Adipocyte (in vitro differentiated cells): ENCODE results near the gene TAB2.
A peak's percentile ranks its signal among the peaks of the same experiment; 100 is the strongest.
"Not testable (repeated sequence)": the region's sequence is repeated elsewhere in the genome, so short reads cannot be mapped to it uniquely, and the experiment has no call there.

Source experiments
- DNase-seq: peaks from one replicate; pipeline ENCODE4 v3.0.0-alpha.2; 2015; ENCODE audit warnings: low read depth
- H3K27me3 ChIP-seq: replicated peaks from 2 replicates; pipeline ENCODE4 v1.7.0; 2013; ENCODE audit warnings: mild to moderate bottlenecking, low read length, moderate library complexity; ENCODE audit not compliant: control insufficient read depth, insufficient read depth
- H3K36me3 ChIP-seq: 2 replicates; pipeline ENCODE4 v1.7.0; 2013; ENCODE audit warnings: low read length, mild to moderate bottlenecking, moderate library complexity; ENCODE audit not compliant: control insufficient read depth, insufficient read depth, severe bottlenecking
- H3K4me1 ChIP-seq: 2 replicates; pipeline ENCODE4 v1.7.0; 2013; ENCODE audit warnings: mild to moderate bottlenecking, low read length, moderate library complexity; ENCODE audit not compliant: control insufficient read depth, insufficient read depth
- H3K4me3 ChIP-seq: 2 replicates; pipeline ENCODE4 v1.7.0; 2013; ENCODE audit warnings: mild to moderate bottlenecking, low read length, moderate library complexity
- H3K9ac ChIP-seq: 2 replicates; pipeline ENCODE4 v1.7.0; 2013; ENCODE audit warnings: mild to moderate bottlenecking, low read length, moderate library complexity
- H3K9me3 ChIP-seq: 2 replicates; pipeline ENCODE4 v1.7.0; 2013; ENCODE audit warnings: mild to moderate bottlenecking, low read length, moderate library complexity; ENCODE audit not compliant: control insufficient read depth

Gene TAB2

DNA sequence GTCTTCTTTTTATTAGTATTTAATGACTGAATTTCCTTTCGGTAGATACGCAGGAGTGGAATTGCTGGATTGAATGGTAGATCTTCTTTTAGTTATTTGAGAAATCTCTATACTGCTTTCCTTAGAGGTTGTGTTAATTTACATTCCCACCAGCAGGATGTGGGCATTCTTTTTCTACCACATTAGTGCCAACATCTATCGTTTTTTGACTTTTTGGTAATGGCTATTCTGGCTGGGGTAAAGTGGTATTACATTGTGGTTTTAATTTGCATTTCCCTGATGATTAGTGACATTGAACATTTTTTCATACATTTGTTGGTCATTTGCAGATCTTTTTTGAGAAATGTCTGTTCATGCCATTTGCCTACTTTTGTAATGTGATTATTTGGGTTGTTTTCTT lies 119.7 kb downstream of the TAB2 start:
- H3K27me3 ChIP-seq, result peaks cover 9% of the 10 kb centered on the region
- H3K9me3 ChIP-seq, result no peaks in the 10 kb centered on the region
- H3K36me3 ChIP-seq, result no peaks in the 10 kb centered on the region
- H3K4me1 ChIP-seq, result peaks cover 21% of the 10 kb centered on the region
- no peak for DNase-seq
- H3K4me3 ChIP-seq, result no peak overlapping the region
- H3K9ac ChIP-seq, result no peak overlapping the region

DNA sequence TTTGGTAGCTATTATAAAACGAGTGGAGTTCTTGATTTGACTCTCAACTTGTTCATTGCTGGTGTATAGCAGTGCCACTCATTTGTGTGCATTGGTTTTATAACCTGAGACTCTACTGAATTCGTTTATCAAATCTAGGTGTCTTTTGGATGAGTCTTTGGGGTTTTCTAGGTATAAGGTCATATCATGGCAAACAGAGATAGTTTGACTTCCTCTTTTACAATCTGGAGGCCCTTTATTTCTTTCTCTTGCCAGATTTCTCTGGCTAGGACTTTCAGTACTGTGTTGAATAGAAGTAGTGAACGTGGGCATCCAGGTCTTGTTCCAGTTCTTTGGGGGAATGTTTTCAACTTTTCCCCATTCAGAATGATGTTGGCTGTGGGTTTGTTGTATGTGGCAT lies 121.3 kb downstream of the TAB2 start:
- Histone ChIP-seq H3K4me3 (no peak overlapping the region), H3K9ac (no peak overlapping the region), H3K36me3 (no peaks in the 10 kb centered on the region), H3K9me3 (no peaks in the 10 kb centered on the region), H3K27me3 (peaks cover 9% of the 10 kb centered on the region), H3K4me1 (peaks cover 7% of the 10 kb centered on the region)
- DNase-seq, result no peak

DNA sequence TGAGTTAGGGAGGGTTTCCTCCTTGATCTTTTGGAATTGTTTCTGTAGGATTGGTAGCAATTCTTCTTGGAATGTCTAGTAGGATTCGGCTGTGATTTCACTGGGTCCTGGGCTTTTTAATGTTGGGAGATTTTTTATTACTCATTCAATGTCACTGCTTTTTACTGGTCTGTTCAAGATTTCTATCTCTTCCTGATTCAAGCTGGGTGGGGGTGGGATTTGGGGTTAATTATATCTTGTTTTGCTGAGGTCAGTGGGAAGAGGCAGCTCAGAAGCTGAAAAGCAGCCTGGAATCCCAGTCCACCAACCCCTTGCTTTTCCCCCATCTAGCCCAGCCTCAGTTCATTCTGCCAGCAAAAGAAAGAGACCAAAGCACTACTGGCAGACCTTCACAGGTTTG lies 122.1 kb downstream of the TAB2 start:
- no peak overlapping the region for H3K9ac ChIP-seq
- no peak overlapping the region for H3K4me3 ChIP-seq
- H3K36me3 ChIP-seq, result no peaks in the 10 kb centered on the region

DNA sequence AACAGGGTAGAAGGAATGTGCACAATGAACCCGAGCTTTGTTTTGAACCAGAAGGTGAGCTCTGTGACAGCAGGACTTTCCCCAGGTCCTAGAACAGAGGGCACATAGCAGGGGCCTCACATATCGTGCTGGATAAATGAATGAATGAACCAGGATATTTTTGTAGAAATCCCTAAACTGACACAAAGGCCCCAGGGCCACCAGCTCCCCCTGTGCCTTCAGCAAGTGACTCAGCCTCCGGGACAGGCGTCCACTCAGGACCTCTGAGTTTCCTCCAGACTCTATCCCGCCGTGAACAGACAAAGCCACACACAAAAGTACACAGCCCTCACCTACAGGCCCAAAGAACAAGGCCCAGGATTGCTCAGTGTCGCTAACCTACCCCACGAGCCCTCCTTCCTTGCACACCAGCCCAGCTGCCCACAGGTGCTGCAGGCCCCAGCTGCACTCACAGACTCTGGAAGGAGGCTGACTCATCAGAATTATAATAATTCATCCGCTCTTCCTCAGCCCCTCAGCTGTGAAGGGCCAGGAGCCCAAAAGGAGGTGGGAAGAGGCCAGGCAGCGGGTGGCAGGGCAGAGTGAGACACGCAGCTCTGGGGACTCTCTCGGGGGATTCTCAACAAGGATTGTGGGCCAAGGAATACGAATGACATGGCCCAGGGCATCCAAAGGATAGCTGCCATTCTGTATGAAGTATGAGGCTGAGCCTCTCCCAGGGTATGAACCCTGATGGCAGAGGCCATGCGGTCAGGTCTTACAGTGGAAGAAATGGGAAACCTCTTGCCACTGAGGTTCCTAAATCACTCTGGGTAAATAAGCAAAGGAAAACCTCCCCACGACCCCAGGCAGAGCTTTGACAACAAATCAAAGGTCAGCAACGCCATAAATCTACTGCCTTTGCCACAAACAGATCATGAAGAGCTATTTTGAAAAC lies 123.5 kb downstream of the TAB2 start:
- Histone ChIP-seq H3K27me3 (peaks cover 9% of the 10 kb centered on the region), H3K4me1 (no peaks in the 10 kb centered on the region), H3K9ac (no peak overlapping the region), H3K4me3 (no peak overlapping the region), H3K9me3 (no peaks in the 10 kb centered on the region), H3K36me3 (no peaks in the 10 kb centered on the region)
- DNase-seq, result no peak

More for the DNA sequence above, 122.1 kb downstream of the TAB2 start:
- no peak for DNase-seq
- Histone ChIP-seq H3K9me3 (no peaks in the 10 kb centered on the region), H3K27me3 (peaks cover 9% of the 10 kb centered on the region), H3K4me1 (no peaks in the 10 kb centered on the region)

DNA sequence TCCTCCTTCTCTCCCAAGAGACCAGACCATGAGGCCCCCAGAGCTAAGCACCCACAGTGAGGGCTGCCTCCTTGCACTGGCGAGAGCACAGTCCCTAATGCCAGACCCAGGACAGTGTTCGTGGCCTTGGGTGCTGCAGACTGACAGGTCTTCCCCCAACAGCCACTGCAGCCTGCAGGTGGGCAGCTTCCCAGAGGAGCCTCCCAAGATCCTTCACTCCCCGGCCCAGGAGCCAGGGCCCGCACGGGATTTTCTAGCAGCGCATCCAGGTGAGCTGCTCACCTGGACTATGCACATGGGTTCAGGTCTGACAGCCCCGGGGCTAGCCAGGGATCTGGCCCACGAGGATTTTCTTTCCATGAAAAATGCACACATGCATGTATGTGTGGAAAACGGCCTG lies 124.2 kb downstream of the TAB2 start:
- Histone ChIP-seq H3K9ac (no peak overlapping the region), H3K9me3 (no peaks in the 10 kb centered on the region), H3K27me3 (peaks cover 6% of the 10 kb centered on the region), H3K4me1 (no peaks in the 10 kb centered on the region), H3K4me3 (no peak overlapping the region), H3K36me3 (no peaks in the 10 kb centered on the region)
- no peak for DNase-seq

DNA sequence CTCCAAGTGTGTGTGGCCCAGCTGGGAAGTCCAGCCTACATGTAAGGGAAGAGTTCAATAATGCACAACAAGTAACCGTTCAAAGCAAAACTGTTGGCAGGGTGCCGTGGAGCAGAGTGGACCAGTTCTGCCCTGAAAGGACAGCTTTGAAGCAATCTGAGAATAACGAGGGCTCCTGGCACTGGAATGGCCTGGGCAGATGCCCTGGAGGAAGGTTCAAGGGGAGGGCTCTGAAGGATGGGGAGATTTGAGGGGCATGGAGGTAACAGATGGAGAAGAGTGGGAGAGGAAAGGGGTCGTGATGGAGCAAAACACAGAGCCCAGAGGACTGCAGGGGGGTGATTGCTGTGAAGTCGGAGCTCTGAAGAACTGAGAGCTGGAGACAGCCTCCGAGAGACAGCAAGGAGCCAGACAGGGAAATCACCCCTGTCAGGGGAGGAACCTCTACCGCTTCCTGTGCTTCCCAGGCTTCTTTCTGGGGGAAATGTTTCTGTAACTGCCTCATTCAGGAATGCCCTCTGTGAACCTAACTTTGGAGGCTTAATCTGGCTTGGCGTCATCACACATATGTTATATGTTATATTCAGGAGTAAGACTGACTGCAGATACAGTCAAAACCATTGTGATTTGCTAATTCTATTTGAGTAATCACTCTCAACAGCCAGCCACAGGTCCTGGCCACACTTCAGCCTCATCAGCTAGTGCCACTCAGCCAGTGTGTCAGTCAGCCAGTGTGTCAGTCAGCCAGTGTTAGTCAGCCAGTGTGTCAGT lies 126.1 kb downstream of the TAB2 start:
- H3K9me3 ChIP-seq, result no peaks in the 10 kb centered on the region
- no peaks in the 10 kb centered on the region for H3K4me1 ChIP-seq
- peaks cover 10% of the 10 kb centered on the region for H3K27me3 ChIP-seq
- peak; percentile 68 for DNase-seq
- H3K9ac ChIP-seq, result no peak overlapping the region
- no peaks in the 10 kb centered on the region for H3K36me3 ChIP-seq
- H3K4me3 ChIP-seq, result no peak overlapping the region

DNA sequence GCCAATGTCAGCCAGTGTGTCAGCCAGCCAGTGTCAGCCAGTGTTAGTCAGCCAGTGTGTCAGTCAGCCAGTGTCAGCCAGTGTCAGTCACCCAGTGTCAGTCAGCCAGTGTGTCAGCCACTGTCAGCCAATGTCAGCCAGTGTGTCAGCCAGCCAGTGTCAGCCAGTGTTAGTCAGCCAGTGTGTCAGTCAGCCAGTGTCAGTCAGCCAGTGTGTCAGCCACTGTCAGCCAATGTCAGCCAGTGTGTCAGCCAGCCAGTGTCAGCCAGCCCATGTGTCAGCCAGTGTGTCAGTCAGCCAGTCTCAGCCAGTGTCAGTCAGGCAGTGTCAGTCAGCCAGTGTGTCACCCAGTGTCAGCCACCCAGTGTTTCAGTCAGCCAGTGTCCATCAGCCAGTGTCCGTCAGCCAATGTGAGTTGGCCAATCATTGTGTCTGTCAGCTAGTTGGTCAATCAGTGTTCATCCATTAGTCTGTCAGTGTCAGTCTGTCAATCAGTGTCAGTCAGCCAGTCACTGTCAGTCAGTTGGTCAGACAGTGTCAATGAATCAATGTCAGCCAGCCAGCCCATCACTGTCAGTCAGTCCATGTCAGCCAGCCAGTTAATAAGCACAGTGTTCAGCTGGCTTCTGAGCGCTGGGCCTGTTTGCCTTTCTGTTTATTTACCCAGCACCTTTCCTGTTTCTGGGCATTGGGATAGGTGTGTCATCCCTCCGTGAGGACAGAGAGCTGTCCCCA lies 127.0 kb downstream of the TAB2 start:
- H3K9me3 ChIP-seq, H3K4me1 ChIP-seq, H3K36me3 ChIP-seq, H3K4me3 ChIP-seq, H3K9ac ChIP-seq, DNase-seq: not testable (repeated sequence)
- H3K27me3 ChIP-seq, result peaks cover 10% of the 10 kb centered on the region

DNA sequence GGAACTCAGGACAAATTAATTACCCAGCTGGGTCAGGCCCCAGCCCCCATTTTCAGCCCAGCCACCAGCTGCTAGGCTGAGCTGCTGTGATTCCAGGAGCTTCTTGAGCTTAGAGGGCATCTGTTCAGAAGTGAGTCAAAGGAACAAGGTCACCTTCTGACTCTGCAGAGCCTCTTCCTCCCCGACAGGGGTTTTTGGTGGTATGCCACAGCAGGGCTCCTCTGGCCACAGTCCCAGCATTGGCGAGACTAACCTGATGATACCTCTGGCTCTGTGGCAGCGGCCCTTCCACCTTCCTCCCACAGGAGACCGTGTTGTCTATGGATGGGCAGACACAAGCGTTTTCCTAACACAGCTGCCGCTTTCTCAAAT lies 127.6 kb downstream of the TAB2 start:
- Histone ChIP-seq H3K4me1 (no peaks in the 10 kb centered on the region), H3K9me3 (no peaks in the 10 kb centered on the region), H3K36me3 (no peaks in the 10 kb centered on the region), H3K4me3 (no peak overlapping the region), H3K9ac (no peak overlapping the region), H3K27me3 (peaks cover 14% of the 10 kb centered on the region)
- DNase-seq, result no peak

DNA sequence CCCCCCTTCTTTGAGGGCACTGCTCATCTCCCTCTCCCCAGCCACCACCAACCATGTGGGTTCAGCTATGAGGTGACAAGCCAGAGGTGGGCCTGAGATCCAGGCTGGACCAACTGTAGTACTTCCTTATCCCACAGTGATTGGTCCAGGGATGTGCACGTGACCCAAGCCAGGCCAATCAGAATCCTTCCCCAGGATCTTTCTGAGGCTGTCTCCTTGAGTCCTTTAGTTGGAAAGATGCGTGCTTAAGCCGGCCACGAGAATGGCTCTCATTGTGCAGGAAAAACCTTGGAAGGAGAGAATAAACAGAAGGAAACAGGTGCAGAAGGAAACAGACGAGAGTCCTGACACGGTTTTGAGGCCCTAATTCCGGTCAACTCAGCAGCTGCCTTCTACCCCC lies 128.1 kb downstream of the TAB2 start:
- Histone ChIP-seq H3K9me3 (no peaks in the 10 kb centered on the region), H3K9ac (no peak overlapping the region), H3K36me3 (no peaks in the 10 kb centered on the region), H3K27me3 (peaks cover 17% of the 10 kb centered on the region), H3K4me1 (no peaks in the 10 kb centered on the region), H3K4me3 (no peak overlapping the region)
- no peak for DNase-seq

DNA sequence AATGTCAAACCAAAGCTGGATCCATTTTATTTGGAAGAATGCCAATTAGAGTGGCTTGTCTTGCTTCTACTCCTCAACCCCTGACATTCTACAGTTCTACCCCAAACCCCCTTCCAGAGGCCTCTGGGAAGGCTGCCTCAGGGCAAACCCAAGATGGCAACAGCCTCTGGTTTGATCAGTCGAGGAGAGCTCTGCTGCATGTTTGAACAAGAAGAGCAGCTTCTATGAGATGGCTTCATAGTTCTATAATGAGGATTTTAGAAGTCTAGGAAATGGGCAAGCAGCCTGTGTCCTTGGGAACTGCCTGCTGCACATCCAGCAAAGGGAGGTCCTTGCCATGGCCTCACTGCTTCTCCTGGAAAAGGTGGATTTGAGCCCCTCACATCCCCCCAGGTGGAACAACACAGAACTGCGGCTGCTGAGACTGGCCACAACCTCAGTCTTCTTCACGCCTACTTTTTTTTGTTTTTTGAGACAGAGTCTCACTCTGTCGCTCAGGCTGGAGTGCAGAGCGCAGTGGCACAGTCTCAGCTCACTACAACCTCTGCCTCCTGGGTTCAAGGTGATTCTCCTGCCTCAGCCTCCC lies 129.4 kb downstream of the TAB2 start:
- Histone ChIP-seq H3K9ac (no peak overlapping the region), H3K4me1 (no peaks in the 10 kb centered on the region), H3K4me3 (no peak overlapping the region), H3K36me3 (no peaks in the 10 kb centered on the region), H3K27me3 (peaks cover 13% of the 10 kb centered on the region), H3K9me3 (no peaks in the 10 kb centered on the region)
- no peak for DNase-seq
